Ovary (tissue), 9 donors: ENCODE data around the gene VIPR2. TPM values are rescaled to one million over a fixed set of nuclear protein-coding genes. Genes with fewer than 3 reads are reported as not detected.

Experiments
- DNase-seq, 5 donors: peaks; one replicate each; pipeline ENCODE4 v3.0.0-alpha.2; 2019 to 2020
- H3K27ac ChIP-seq, 2 donors: fragments of 200-600 bp; one replicate each; pipeline versions ENCODE4 v1.5.1 to v1.8.0; 2019 to 2022
- H3K27me3 ChIP-seq: fragments of 200-600 bp; one replicate; pipeline ENCODE4 v1.8.0; 2022
- H3K36me3 ChIP-seq: fragments of 200-600 bp; sonication (generic); one replicate; pipeline ENCODE4 v1.5.1; 2019
- H3K4me1 ChIP-seq: one replicate; pipeline ENCODE4 v1.8.1; 2013; ENCODE audit warnings: mild to moderate bottlenecking, moderate library complexity; ENCODE audit not compliant: insufficient read depth
- H3K4me3 ChIP-seq: fragments of 200-600 bp; sonication (generic); one replicate; pipeline ENCODE4 v1.5.1; 2017
- H3K9me3 ChIP-seq, 2 donors: fragments of 200-600 bp in 1 of 2; sonication (generic) in 1 of 2; one replicate each; pipeline versions ENCODE4 v1.5.1 to v1.8.1; 2013 to 2019; ENCODE audit warnings: mild to moderate bottlenecking in 1 of 2, moderate library complexity in 1 of 2
- CTCF ChIP-seq, 3 donors: fragments of 450-650 bp in 2 of 3; fragments of 200-600 bp in 1 of 3; IDR thresholded peaks; one replicate each; pipeline versions ENCODE4 v1.5.1 to v1.8.0; 2016 to 2022; ENCODE audit warnings: antibody characterized with exemption in 3 of 3, mild to moderate bottlenecking in 1 of 3
- EP300 ChIP-seq: sonication (generic); formaldehyde crosslinking; IDR thresholded peaks from one replicate; pipeline ENCODE4 v1.6.1; 2017; ENCODE audit warnings: antibody characterized with exemption
- POLR2A ChIP-seq: fragments of 450-650 bp; IDR thresholded peaks from one replicate; pipeline ENCODE4 v1.6.1; 2017; ENCODE audit warnings: antibody characterized with exemption, mild to moderate bottlenecking, moderate library complexity
- whole genome bisulfite sequencing, 3 donors: extraction: QIAGEN DNeasy Blood & Tissue Kit in 1 of 3; methylation state at CpG; one replicate each; pipeline versions ENCODE4 v1.1.5 to v1.1.7; 2013 to 2017; 5-methylcytosine and 5-hydroxymethylcytosine counted together
- intact Hi-C, 4 donors: fragments of 100-400 bp; cut with DNase I; formaldehyde crosslinking; loops; one replicate each; pipeline versions ENCODE4 v1.11.0 to v1.15.1; 2022 to 2023
- polyA plus RNA-seq, 2 donors: library from polyadenylated mRNA; stranded (reverse); fragments of 200-250 nt in 1 of 2; fragments of 350-450 nt in 1 of 2; fragmentation: Illumina TruSeq in 1 of 2; extraction: RNeasy Lipid Tissue Mini Kit (QIAGEN cat#74804) in 1 of 2; gene quantifications; one replicate each; pipeline ENCODE4 v1.2.3, GENCODE V29; 2013 to 2014
- total RNA-seq, 7 donors: library from RNA; depleted of rRNA in 2 of 7; stranded (reverse); fragments of >200 nt in 2 of 7; fragmentation: NEBNext Ultra II Directional in 3 of 7; extraction: Animal tissue kit (Norgen Biotek cat#: 25700) in 3 of 7; gene quantifications; one replicate each; pipeline versions ENCODE4 v1.1.0 to v1.2.4, GENCODE V29; 2016 to 2023
- donor health status: DM: no; HTN: no; CAD: no; lungs with moderate emphysema.
- donor health status: DM: no; HTN: no; CAD: no.
- donor health status: Bipolar disorder and iron deficiency.
- donor health status: DM: yes; HTN: yes; CAD: no.
- donor health status: DM: no; HTN: no; CAD: no.
- donor health status: DM: yes; HTN: yes; CAD: no.

VIPR2 gene
- total and polyA plus RNA-seq, 9 donors = 3.6 to 18.0 (median 9.0) TPM

- Histone ChIP-seq H3K9me3 (no peaks in the 10 kb centered on the region), H3K36me3 (no peaks in the 10 kb centered on the region), H3K4me3 (no peak overlapping the region), H3K4me1 (peaks cover 2% of the 10 kb centered on the region), H3K27me3 (no peaks in the 10 kb centered on the region), H3K27ac (no peak overlapping the region)
- DNase-seq = no peak
- 88 to 94% (median 92%) methylated on average over 5 of the region's 5 CpGs for WGBS, 3 donors
- intact Hi-C loops = loop anchor here in 2 of 4 donors (10.0 kb wide), 2 partner anchors 61 to 111 kb away; partner anchors contain the start of gene VIPR2 (in 1 of the 2)
- no peak for TF ChIP-seq EP300
- TF ChIP-seq CTCF (IDR thresholded peaks at IDR 0.05) = no peak
- TF ChIP-seq POLR2A = no peak
Observed at GRCh38 chr7:159033473-159033825, 111.2 kb downstream of the VIPR2 start.

GRCh38 chr7:159032753-159033472 lies 111.8 kb downstream of the VIPR2 start:
- no peaks in the 10 kb centered on the region for H3K27me3 ChIP-seq
- H3K4me1 ChIP-seq = peaks cover 2% of the 10 kb centered on the region
- intact Hi-C loops = loop anchor here in 2 of 4 donors (10.0 kb wide), 2 partner anchors 62 to 112 kb away; partner anchors contain the start of gene VIPR2 (in 1 of the 2)
- DNase-seq = no peak
- H3K36me3 ChIP-seq = no peaks in the 10 kb centered on the region
- no peak overlapping the region for H3K4me3 ChIP-seq
- TF ChIP-seq POLR2A (no peak), CTCF (IDR thresholded peaks at IDR 0.05) (no peak), EP300 (no peak)
- WGBS, 3 donors = 75 to 83% (median 82%) methylated on average over 13 of the region's 13 CpGs
- H3K27ac ChIP-seq = peak overlapping the region in 1 of 2 donors; percentile 91
- H3K9me3 ChIP-seq = no peaks in the 10 kb centered on the region

GRCh38 chr7:159032322-159032721 lies 112.3 kb downstream of the VIPR2 start:
- Histone ChIP-seq H3K9me3 (no peaks in the 10 kb centered on the region), H3K27ac (peak overlapping the region in 1 of 2 donors; percentile 91), H3K4me1 (peaks cover 6% of the 10 kb centered on the region), H3K4me3 (no peak overlapping the region), H3K36me3 (no peaks in the 10 kb centered on the region), H3K27me3 (no peaks in the 10 kb centered on the region)
- 69 to 71% (median 70%) methylated on average over 14 of the region's 14 CpGs for WGBS, 3 donors
- intact Hi-C loops = loop anchor here in 2 of 4 donors (10.0 kb wide), 2 partner anchors 62 to 112 kb away; partner anchors contain the start of gene VIPR2 (in 1 of the 2)
- peak in 2 of 5 donors; percentile 40 to 43 for DNase-seq
- TF ChIP-seq EP300 (no peak), POLR2A (no peak), CTCF (IDR thresholded peaks at IDR 0.05) (no peak)

- no peak overlapping the region for H3K4me3 ChIP-seq
- peak in 2 of 5 donors; percentile 46 to 47 for DNase-seq
- H3K36me3 ChIP-seq = no peaks in the 10 kb centered on the region
- no peaks in the 10 kb centered on the region for H3K27me3 ChIP-seq
- no peaks in the 10 kb centered on the region for H3K9me3 ChIP-seq
- TF ChIP-seq EP300 (no peak), POLR2A (no peak), CTCF (IDR thresholded peaks at IDR 0.05) (no peak)
- peak overlapping the region; percentile 68 to 91 for H3K27ac ChIP-seq
- 88 to 93% (median 89%) methylated on average over 17 of the region's 17 CpGs for WGBS, 3 donors
- H3K4me1 ChIP-seq = peaks cover 7% of the 10 kb centered on the region
- intact Hi-C loops = loop anchor here in 2 of 4 donors (10.0 kb wide), 2 partner anchors 63 to 113 kb away; partner anchors contain the start of gene VIPR2 (in 1 of the 2)
Observed at GRCh38 chr7:159031750-159032149, 112.9 kb downstream of the VIPR2 start.
